SK-N-SH treated with all-trans-retinoic acid at 6 μM for 48 hours (cell line): ENCODE data around the gene GRID1.
"Not testable (repeated sequence)": the region's sequence is repeated elsewhere in the genome, so short reads cannot be mapped to it uniquely, and the experiment has no call there.

Experiments
- ATAC-seq: fragments of 200-7000 bp; cut with Tn5 transposase; 3 replicates; pipeline ENCODE4 v1.9.1; 2020; ENCODE audit warnings: mild to moderate bottlenecking, moderate library complexity
- ARNTL ChIP-seq: fragments of 450-650 bp; formaldehyde crosslinking; IDR thresholded peaks from 2 replicates; pipeline ENCODE4 v1.5.0; 2020; ENCODE audit warnings: low read depth, mild to moderate bottlenecking, moderate library complexity, borderline replicate concordance
- BACH2 ChIP-seq: fragments of 250-450 bp; sonication (Bioruptor Pico); IDR thresholded peaks from 2 replicates; pipeline ENCODE4 v1.9.0; 2021; ENCODE audit warnings: mild to moderate bottlenecking, borderline replicate concordance
- CREB5 ChIP-seq: fragments of 250-450 bp; sonication (Bioruptor Pico); IDR thresholded peaks from 2 replicates; pipeline ENCODE4 v1.5.1; 2020; ENCODE audit warnings: low read depth, mild to moderate bottlenecking, moderate library complexity
- CSDC2 ChIP-seq: fragments of 250-450 bp; sonication (Bioruptor Pico); IDR thresholded peaks from 2 replicates; pipeline ENCODE4 v1.5.0; 2020; ENCODE audit warnings: mild to moderate bottlenecking, moderate library complexity
- CSRNP3 ChIP-seq: fragments of 250-450 bp; sonication (Bioruptor Pico); IDR thresholded peaks from 2 replicates; pipeline ENCODE4 v1.5.1; 2021; ENCODE audit warnings: mild to moderate bottlenecking, moderate library complexity
- ESRRG ChIP-seq: fragments of 250-450 bp; sonication (Bioruptor Pico); IDR thresholded peaks from 2 replicates; pipeline ENCODE4 v1.6.1; 2021; ENCODE audit warnings: mild to moderate bottlenecking
- OSR1 ChIP-seq: fragments of 250-450 bp; sonication (Bioruptor Pico); IDR thresholded peaks from 2 replicates; pipeline ENCODE4 v1.8.0; 2022; ENCODE audit warnings: moderate library complexity, mild to moderate bottlenecking, inconsistent platforms
- PATZ1 ChIP-seq: fragments of 250-450 bp; sonication (Bioruptor Pico); IDR thresholded peaks from 2 replicates; pipeline ENCODE4 v1.8.0; 2020; ENCODE audit warnings: mild to moderate bottlenecking, moderate library complexity, borderline replicate concordance
- POU6F1 ChIP-seq: fragments of 250-450 bp; sonication (Bioruptor Pico); IDR thresholded peaks from 2 replicates; pipeline ENCODE4 v1.8.0; 2021; ENCODE audit warnings: low read depth, mild to moderate bottlenecking, moderate library complexity, borderline replicate concordance
- PPARA ChIP-seq: fragments of 250-450 bp; sonication (Bioruptor Pico); IDR thresholded peaks from 2 replicates; pipeline ENCODE4 v1.5.0; 2020; ENCODE audit warnings: mild to moderate bottlenecking, borderline replicate concordance
- RARB ChIP-seq: fragments of 250-450 bp; sonication (Bioruptor Pico); IDR thresholded peaks from 2 replicates; pipeline ENCODE4 v1.8.0; 2021; ENCODE audit warnings: mild to moderate bottlenecking, moderate library complexity
- TOX ChIP-seq: fragments of 250-450 bp; sonication (Bioruptor Pico); IDR thresholded peaks from 2 replicates; pipeline ENCODE4 v1.8.0; 2021; ENCODE audit warnings: mild to moderate bottlenecking, moderate library complexity, borderline replicate concordance
- TSHZ2 ChIP-seq: fragments of 250-450 bp; sonication (Bioruptor Pico); IDR thresholded peaks from 2 replicates; pipeline ENCODE4 v1.5.0; 2020; ENCODE audit warnings: mild to moderate bottlenecking, moderate library complexity
- ZC3H10 ChIP-seq: fragments of 250-450 bp; sonication (Bioruptor Pico); IDR thresholded peaks from 2 replicates; pipeline ENCODE4 v1.5.1; 2021; ENCODE audit warnings: mild to moderate bottlenecking, moderate library complexity
- ZFP3 ChIP-seq: fragments of 250-450 bp; sonication (Bioruptor Pico); IDR thresholded peaks from 2 replicates; pipeline ENCODE4 v1.5.0; 2020; ENCODE audit warnings: mild to moderate bottlenecking, moderate library complexity
- ZFP30 ChIP-seq: fragments of 450-650 bp; formaldehyde crosslinking; IDR thresholded peaks from 2 replicates; pipeline ENCODE4 v1.5.0; 2022; ENCODE audit warnings: mild to moderate bottlenecking, moderate library complexity
- ZNF565 ChIP-seq: fragments of 450-650 bp; formaldehyde crosslinking; conservative IDR thresholded peaks from 2 replicates; pipeline ENCODE4 v1.5.0; 2020; ENCODE audit warnings: low read depth, mild to moderate bottlenecking, moderate library complexity
- ZNF70 ChIP-seq: fragments of 450-650 bp; formaldehyde crosslinking; IDR thresholded peaks from 2 replicates; pipeline ENCODE4 v1.5.0; 2020; ENCODE audit warnings: mild to moderate bottlenecking, moderate library complexity
- ZNF8 ChIP-seq: fragments of 450-650 bp; formaldehyde crosslinking; IDR thresholded peaks from 2 replicates; pipeline ENCODE4 v1.5.0; 2020; ENCODE audit warnings: mild to moderate bottlenecking, moderate library complexity

The GRID1 gene

GRCh38 chr10:86389441-86390193 is 23.0 kb upstream of the GRID1 start:
- no peak for TF ChIP-seq ZNF8
- TF ChIP-seq PPARA (CRISPR knock-in tag), result no peak
- no peak for TF ChIP-seq ZFP3 (CRISPR knock-in tag)
- no peak for ATAC-seq

GRCh38 chr10:86389109-86389440 is 22.5 kb upstream of the GRID1 start:
- not testable (repeated sequence) for ATAC-seq

- TF ChIP-seq ZNF8, result no peak
- no peak for ATAC-seq
Observed at GRCh38 chr10:86388119-86388704, 21.6 kb upstream of the GRID1 start.

GRCh38 chr10:86387178-86387794 is 20.7 kb upstream of the GRID1 start:
- no peak for ATAC-seq
- TF ChIP-seq PATZ1 (no peak), ZFP30 (no peak), ESRRG (no peak), CREB5 (CRISPR knock-in tag) (no peak), ZFP3 (CRISPR knock-in tag) (no peak), POU6F1 (no peak), ZC3H10 (CRISPR knock-in tag) (no peak), ZNF8 (no peak), TOX (no peak), CSDC2 (CRISPR knock-in tag) (no peak), ZNF565 (CRISPR knock-in tag) (no peak), OSR1 (CRISPR knock-in tag) (no peak), TSHZ2 (CRISPR knock-in tag) (no peak), CSRNP3 (CRISPR knock-in tag) (no peak), RARB (no peak), BACH2 (CRISPR knock-in tag) (no peak), ARNTL (CRISPR knock-in tag) (no peak), ZNF70 (CRISPR knock-in tag) (no peak)
